Fibroblast of the aortic adventitia (primary cell): ENCODE results near the gene STARD5. TPM values are rescaled to one million over a fixed set of nuclear protein-coding genes. Genes with fewer than 3 reads are reported as not detected.

Source experiments
- DNase-seq: peaks from one replicate; pipeline ENCODE4 v3.0.0-alpha.2; 2010; ENCODE audit warnings: low read depth
- H3K4me3 ChIP-seq: 2 replicates; pipeline ENCODE4 v1.5.1; 2011; ENCODE audit warnings: low read depth, mild to moderate bottlenecking, control low read depth, low read length, moderate library complexity
- CTCF ChIP-seq: IDR thresholded peaks from 2 replicates; pipeline ENCODE4 v1.5.1; 2011; ENCODE audit warnings: mild to moderate bottlenecking, low read length, control low read depth, inconsistent platforms; ENCODE audit not compliant: insufficient read depth
- total RNA-seq: library from RNA; depleted of rRNA; stranded (reverse); fragments of >200 nt; gene quantifications from 2 replicates; pipeline ENCODE4 v1.2.3, GENCODE V29; 2012; ENCODE audit warnings: low replicate concordance

Gene STARD5
- total RNA-seq, 1 donor: 6.1 TPM

- no peak overlapping the region for H3K4me3 ChIP-seq
- TF ChIP-seq CTCF: no peak
- DNase-seq: no peak
Observed at GRCh38 chr15:81296186-81296585, 27.8 kb downstream of the STARD5 start.

- H3K4me3 ChIP-seq: no peak overlapping the region
- DNase-seq: no peak
- no peak for TF ChIP-seq CTCF
Observed at GRCh38 chr15:81295486-81296121, 28.3 kb downstream of the STARD5 start.

- no peak overlapping the region for H3K4me3 ChIP-seq
- no peak for TF ChIP-seq CTCF
- no peak for DNase-seq
Observed at GRCh38 chr15:81294516-81294880, 29.4 kb downstream of the STARD5 start.

GRCh38 chr15:81293728-81294515 is 30.0 kb downstream of the STARD5 start:
- H3K4me3 ChIP-seq: no peak overlapping the region
- no peak for TF ChIP-seq CTCF
- no peak for DNase-seq

- no peak for DNase-seq
- TF ChIP-seq CTCF: no peak
- no peak overlapping the region for H3K4me3 ChIP-seq
Observed at GRCh38 chr15:81292523-81293001, 31.4 kb downstream of the STARD5 start.

GRCh38 chr15:81291916-81292522 is 31.9 kb downstream of the STARD5 start:
- H3K4me3 ChIP-seq: no peak overlapping the region
- DNase-seq: no peak
- TF ChIP-seq CTCF: no peak
